Renal cortical epithelial cell (primary cell): ENCODE results near the gene GALNT17. TPM values are rescaled to one million over a fixed set of nuclear protein-coding genes. Genes with fewer than 3 reads are reported as not detected.

Source experiments
- DNase-seq: peaks from one replicate; pipeline ENCODE4 v3.0.0-alpha.2; 2011; ENCODE audit warnings: low read depth
- total RNA-seq: library from RNA; depleted of rRNA; stranded (reverse); fragments of >200 nt; gene quantifications from 2 replicates; pipeline ENCODE4 v1.2.3, GENCODE V29; 2014

Gene GALNT17
- total RNA-seq, result not detected in 2 replicates

GRCh38 chr7:71132127-71132376, at the start of gene GALNT17:
Gene GALNT17, plus strand, starts transcription at chr7:71132144.
- DNase-seq, result no peak

- DNase-seq, result no peak
Measured at GRCh38 chr7:71095266-71095860, 36.6 kb upstream of the GALNT17 start.

- DNase-seq, result no peak
Measured at GRCh38 chr7:71096351-71096750, 35.6 kb upstream of the GALNT17 start.

GRCh38 chr7:71106226-71106625, 25.7 kb upstream of the GALNT17 start:
- DNase-seq, result no peak

GRCh38 chr7:71112436-71112835, 19.5 kb upstream of the GALNT17 start:
- DNase-seq, result no peak

GRCh38 chr7:71120096-71120495, 11.8 kb upstream of the GALNT17 start:
- DNase-seq, result no peak

GRCh38 chr7:71129126-71129525, 2.8 kb upstream of the GALNT17 start:
- DNase-seq, result no peak

- no peak for DNase-seq
Measured at GRCh38 chr7:71130031-71130679, 1.8 kb upstream of the GALNT17 start.

GRCh38 chr7:71131256-71132126, 453 bp upstream of the GALNT17 start:
- DNase-seq, result no peak

GRCh38 chr7:71132377-71133231, 660 bp downstream of the GALNT17 start:
- DNase-seq, result no peak

GRCh38 chr7:71133232-71133622, 1.3 kb downstream of the GALNT17 start:
- no peak for DNase-seq

- no peak for DNase-seq
Measured at GRCh38 chr7:71133856-71134255, 1.9 kb downstream of the GALNT17 start.

GRCh38 chr7:71135116-71135515, 3.2 kb downstream of the GALNT17 start:
- DNase-seq, result no peak

GRCh38 chr7:71135663-71136062, 3.7 kb downstream of the GALNT17 start:
- DNase-seq, result no peak

GRCh38 chr7:71137479-71137878, 5.5 kb downstream of the GALNT17 start:
- no peak for DNase-seq

GRCh38 chr7:71140264-71140663, 8.3 kb downstream of the GALNT17 start:
- DNase-seq, result no peak

- DNase-seq, result no peak
Measured at GRCh38 chr7:71144963-71145362, 13.0 kb downstream of the GALNT17 start.

- DNase-seq, result no peak
Measured at GRCh38 chr7:71145906-71146901, 14.3 kb downstream of the GALNT17 start.

GRCh38 chr7:71148098-71148497, 16.2 kb downstream of the GALNT17 start:
- DNase-seq, result no peak

- no peak for DNase-seq
Measured at GRCh38 chr7:71155236-71155635, 23.3 kb downstream of the GALNT17 start.

GRCh38 chr7:71157757-71158156, 25.8 kb downstream of the GALNT17 start:
- no peak for DNase-seq
